ENCODE measurements around the gene CLN6. TPM values are rescaled to one million over a fixed set of nuclear protein-coding genes. Genes with fewer than 3 reads are reported as not detected.

Gene CLN6
- total and polyA plus RNA-seq, 2 of the 4 experiments (the other 2 are of a cell fraction): 6.5 to 31.9 TPM

- H3K9me3 ChIP-seq (ENCODE audit: control insufficient read depth, insufficient read depth, low read length): no peaks in the 10 kb centered on the region
- WGBS, 2 experiments (ENCODE audit: extremely low coverage in 2 of 2, insufficient read length in 1 of 2): no CpG with 5 or more reads among the region's 4 CpGs
Measured at GRCh38 chr15:68190048-68190447, 39.5 kb downstream of the CLN6 start.

More at GRCh38 chr15:68190048-68190447, 39.5 kb downstream of the CLN6 start:
- H3K4me1 ChIP-seq (ENCODE audit: control insufficient read depth, insufficient read depth, low read length): peaks cover 11% of the 10 kb centered on the region
- no peak overlapping the region for H2BK120ac ChIP-seq (ENCODE audit: low read depth, low read length)
- ATAC-seq (ENCODE audit: low read depth) (no peak), DNase-seq (no peak)
- no peak overlapping the region for H2AK9ac ChIP-seq (replicated peaks; ENCODE audit: low read depth, low read length, poor library complexity)
- no peak overlapping the region for H3K18ac ChIP-seq (ENCODE audit: low read depth, low read length)
- H4K91ac ChIP-seq (ENCODE audit: insufficient read depth, low read depth, low read length): no peak overlapping the region
- no peak overlapping the region for H2AFZ ChIP-seq (replicated peaks; ENCODE audit: low read length, poor library complexity)
- no peak overlapping the region for H3K56ac ChIP-seq (ENCODE audit: extremely low read depth, insufficient read depth, low read length)
- H3K4ac ChIP-seq (ENCODE audit: low read depth, low read length): no peak overlapping the region
- peaks cover 15% of the 10 kb centered on the region for H3K36me3 ChIP-seq (ENCODE audit: control insufficient read depth, insufficient read depth, low read length)
- intact Hi-C loops (cut with micrococcal nuclease): no loop called here
- TF ChIP-seq CEBPB (IDR thresholded peaks at IDR 0.05; ENCODE audit: low read depth, low read length) (no peak), BHLHE40 (IDR thresholded peaks at IDR 0.05; ENCODE audit: low read depth, low read length) (no peak), NFE2L2 (IDR thresholded peaks at IDR 0.05; ENCODE audit: low read depth, low read length) (no peak), RAD21 (IDR thresholded peaks at IDR 0.05; ENCODE audit: low read length) (no peak), MAFK (IDR thresholded peaks at IDR 0.05; ENCODE audit: low read depth, low read length) (no peak), SMC3 (IDR thresholded peaks at IDR 0.05; ENCODE audit: low read depth, low read length) (no peak), FOS (IDR thresholded peaks at IDR 0.05; ENCODE audit: low read depth, low read length) (no peak), POLR2A (IDR thresholded peaks at IDR 0.05; ENCODE audit: low read depth, low read length) (no peak), ELK1 (IDR thresholded peaks at IDR 0.05; ENCODE audit: borderline replicate concordance, low read depth, low read length) (no peak), USF2 (IDR thresholded peaks at IDR 0.05; ENCODE audit: low read depth, low read length) (no peak), RFX5 (IDR thresholded peaks at IDR 0.05; ENCODE audit: low read depth, low read length) (no peak), MAZ (IDR thresholded peaks at IDR 0.05; ENCODE audit: borderline replicate concordance, low read depth, low read length) (no peak), MXI1 (IDR thresholded peaks at IDR 0.05; ENCODE audit: borderline replicate concordance, low read depth, low read length) (no peak), RCOR1 (IDR thresholded peaks at IDR 0.05; ENCODE audit: insufficient replicate concordance, low read length) (no peak), CTCF (conservative IDR thresholded peaks at IDR 0.05; ENCODE audit: low read depth, low read length) (no peak), CHD1 (IDR thresholded peaks at IDR 0.05; ENCODE audit: low read depth, low read length) (no peak)
- H3K4me2 ChIP-seq (ENCODE audit: low read depth, low read length): no peak overlapping the region
- H3K9ac ChIP-seq (ENCODE audit: low read depth, low read length): no peak overlapping the region
- no peak overlapping the region for H2AK5ac ChIP-seq (ENCODE audit: low read depth, low read length)
- no TSS peak for BruUV-seq (replicated peaks)
- no peak overlapping the region for H2BK15ac ChIP-seq (ENCODE audit: low read depth, low read length)
- H4K5ac ChIP-seq (ENCODE audit: low read depth, low read length): no peak overlapping the region
- H4K20me1 ChIP-seq (ENCODE audit: insufficient read depth, low read length): peaks cover 11% of the 10 kb centered on the region; the same call in 1 of the 2 replicates
- ChIA-PET CTCF (no interaction called here), POLR2A (ENCODE audit: unreplicated experiment) (no interaction called here)
- H3K9me1 ChIP-seq (ENCODE audit: insufficient read depth, low read length): peaks cover 11% of the 10 kb centered on the region
- peaks cover 0 to 20% of the 10 kb centered on the region in 2 experiments; a peak in 2 of 4 replicates for H3K79me1 ChIP-seq (ENCODE audit: low read depth in 1 of 2, low read length in 2 of 2)
- dilution Hi-C loops (cut with HindIII; ENCODE audit: low sequenced_read_pairs, unreplicated experiment): no loop called here
- no peak overlapping the region for H4K8ac ChIP-seq (ENCODE audit: low read depth in 2 of 2, low read length in 2 of 2)
- H2BK5ac ChIP-seq (ENCODE audit: low read depth, low read length, poor library complexity, severe bottlenecking): no peak overlapping the region
- in situ Hi-C loops (cut with MboI; ENCODE audit: low sequenced_read_pairs): no loop called here
- no peak overlapping the region for H3K23ac ChIP-seq (ENCODE audit: low read depth, low read length)
- H3K27ac ChIP-seq (ENCODE audit: insufficient read depth, low read length): no peak overlapping the region
- H3K14ac ChIP-seq (replicated peaks; ENCODE audit: low read depth, low read length): no peak overlapping the region
- no peak overlapping the region for H2BK20ac ChIP-seq (ENCODE audit: low read depth, low read length)
- no peaks in the 10 kb centered on the region for H3K27me3 ChIP-seq (ENCODE audit: control insufficient read depth, insufficient read depth, low read length)
- no peak overlapping the region for H3K4me3 ChIP-seq (ENCODE audit: insufficient read depth, low read depth, low read length)
